ENCODE results near the gene TMEM273. TPM values are rescaled to one million over a fixed set of nuclear protein-coding genes. Genes with fewer than 3 reads are reported as not detected.

TMEM273 gene
- total RNA-seq, 1 donor from 2014 or later = 0.37 TPM

DNA sequence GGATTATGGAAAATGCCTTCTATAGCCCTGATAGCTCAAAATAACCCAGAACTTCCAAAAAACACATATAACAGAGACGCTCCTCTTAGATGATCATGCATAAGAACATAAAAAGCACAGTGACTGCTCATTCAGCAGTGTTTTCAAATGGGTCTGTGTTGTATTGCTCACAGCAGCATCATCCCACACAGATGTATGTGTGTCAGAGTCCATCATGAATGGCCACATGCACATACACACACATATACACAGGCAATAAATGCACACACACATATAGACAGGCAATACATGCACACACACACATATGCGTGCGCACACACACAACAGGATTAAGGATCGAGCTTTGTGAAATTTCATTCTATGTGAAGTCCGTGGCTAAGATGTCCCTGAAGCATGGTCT lies 26.1 kb downstream of the TMEM273 start:
- Mint-ChIP-seq H3K36me3 (ENCODE audit: low read depth) (no peaks in the 10 kb centered on the region), H3K27ac (ENCODE audit: unreplicated experiment) (no peak overlapping the region), H3K4me3 (no peak overlapping the region), H3K9me3 (no peaks in the 10 kb centered on the region), H3K27me3 (ENCODE audit: low read depth) (peaks cover 11% of the 10 kb centered on the region), H3K4me1 (peaks cover 6% of the 10 kb centered on the region)
- TF ChIP-seq, protein P1, sequence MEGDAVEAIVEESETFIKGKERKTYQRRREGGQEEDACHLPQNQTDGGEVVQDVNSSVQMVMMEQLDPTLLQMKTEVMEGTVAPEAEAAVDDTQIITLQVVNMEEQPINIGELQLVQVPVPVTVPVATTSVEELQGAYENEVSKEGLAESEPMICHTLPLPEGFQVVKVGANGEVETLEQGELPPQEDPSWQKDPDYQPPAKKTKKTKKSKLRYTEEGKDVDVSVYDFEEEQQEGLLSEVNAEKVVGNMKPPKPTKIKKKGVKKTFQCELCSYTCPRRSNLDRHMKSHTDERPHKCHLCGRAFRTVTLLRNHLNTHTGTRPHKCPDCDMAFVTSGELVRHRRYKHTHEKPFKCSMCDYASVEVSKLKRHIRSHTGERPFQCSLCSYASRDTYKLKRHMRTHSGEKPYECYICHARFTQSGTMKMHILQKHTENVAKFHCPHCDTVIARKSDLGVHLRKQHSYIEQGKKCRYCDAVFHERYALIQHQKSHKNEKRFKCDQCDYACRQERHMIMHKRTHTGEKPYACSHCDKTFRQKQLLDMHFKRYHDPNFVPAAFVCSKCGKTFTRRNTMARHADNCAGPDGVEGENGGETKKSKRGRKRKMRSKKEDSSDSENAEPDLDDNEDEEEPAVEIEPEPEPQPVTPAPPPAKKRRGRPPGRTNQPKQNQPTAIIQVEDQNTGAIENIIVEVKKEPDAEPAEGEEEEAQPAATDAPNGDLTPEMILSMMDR (conservative IDR thresholded peaks at IDR 0.05) = no peak
- DNase-seq (ENCODE audit: low read depth, low spot score) = no peak

DNA sequence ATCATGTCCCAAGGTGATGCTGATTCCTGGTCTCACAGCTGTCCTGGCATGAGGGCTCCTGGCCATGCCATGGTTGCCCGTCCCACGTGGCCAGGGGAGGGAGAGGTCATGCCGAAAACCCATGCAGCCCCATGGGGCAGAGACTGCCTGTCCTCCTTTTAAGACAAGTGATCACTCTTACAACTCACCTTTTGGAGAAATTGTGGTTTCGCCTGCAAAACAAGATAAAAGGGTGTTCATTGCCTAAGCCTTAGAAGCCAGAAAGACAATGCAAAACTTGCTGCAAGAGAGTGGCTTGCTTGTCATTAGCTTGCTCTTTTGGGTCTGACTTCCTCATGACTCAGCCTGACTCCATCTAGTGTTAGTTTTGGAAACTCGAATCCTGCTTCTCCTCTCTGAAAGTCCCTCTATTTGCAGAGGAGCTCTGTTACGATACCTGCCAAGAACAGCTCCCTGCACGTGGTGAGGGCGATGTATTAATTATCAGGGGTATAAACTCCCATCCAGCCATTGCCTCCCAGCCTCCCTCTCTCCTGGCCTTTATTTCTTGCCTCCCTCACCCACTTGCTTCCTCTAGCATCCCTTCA lies 26.7 kb downstream of the TMEM273 start:
- H3K4me1 Mint-ChIP-seq = peaks cover 6% of the 10 kb centered on the region
- no peak for DNase-seq (ENCODE audit: low read depth, low spot score)
- no peaks in the 10 kb centered on the region for H3K9me3 Mint-ChIP-seq
- TF ChIP-seq, protein P1 (conservative IDR thresholded peaks at IDR 0.05) = peak; percentile 45
- peaks cover 14% of the 10 kb centered on the region for H3K27me3 Mint-ChIP-seq (ENCODE audit: low read depth)
- no peak overlapping the region for H3K27ac Mint-ChIP-seq (ENCODE audit: unreplicated experiment)
- no peaks in the 10 kb centered on the region for H3K36me3 Mint-ChIP-seq (ENCODE audit: low read depth)
- H3K4me3 Mint-ChIP-seq = no peak overlapping the region

DNA sequence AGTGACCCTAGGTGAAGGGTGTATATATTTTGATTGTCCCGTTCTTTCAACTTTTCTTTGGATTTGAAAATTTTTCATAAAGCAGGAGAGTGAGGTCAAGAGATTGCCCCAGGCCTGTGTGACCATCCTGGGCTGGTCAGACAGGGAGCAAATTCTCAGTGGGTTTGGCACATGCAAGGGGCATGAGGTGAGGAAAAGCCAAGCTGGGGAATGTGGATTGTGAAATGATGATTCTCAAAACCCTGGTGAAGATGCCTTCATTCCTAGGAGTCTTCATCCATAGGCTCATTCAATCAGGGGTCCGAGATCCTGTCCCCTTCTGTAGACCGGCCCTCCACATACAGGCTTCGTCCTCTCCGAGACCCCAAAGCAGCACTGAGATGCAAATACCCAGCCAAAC lies 27.4 kb downstream of the TMEM273 start:
- H3K27ac Mint-ChIP-seq (ENCODE audit: unreplicated experiment) = no peak overlapping the region
- peaks cover 6% of the 10 kb centered on the region for H3K4me1 Mint-ChIP-seq
- DNase-seq (ENCODE audit: low read depth, low spot score) = no peak
- TF ChIP-seq, protein P1 (conservative IDR thresholded peaks at IDR 0.05) = no peak
- H3K4me3 Mint-ChIP-seq = no peak overlapping the region
- peaks cover 14% of the 10 kb centered on the region for H3K27me3 Mint-ChIP-seq (ENCODE audit: low read depth)
- H3K9me3 Mint-ChIP-seq = no peaks in the 10 kb centered on the region
- no peaks in the 10 kb centered on the region for H3K36me3 Mint-ChIP-seq (ENCODE audit: low read depth)

DNA sequence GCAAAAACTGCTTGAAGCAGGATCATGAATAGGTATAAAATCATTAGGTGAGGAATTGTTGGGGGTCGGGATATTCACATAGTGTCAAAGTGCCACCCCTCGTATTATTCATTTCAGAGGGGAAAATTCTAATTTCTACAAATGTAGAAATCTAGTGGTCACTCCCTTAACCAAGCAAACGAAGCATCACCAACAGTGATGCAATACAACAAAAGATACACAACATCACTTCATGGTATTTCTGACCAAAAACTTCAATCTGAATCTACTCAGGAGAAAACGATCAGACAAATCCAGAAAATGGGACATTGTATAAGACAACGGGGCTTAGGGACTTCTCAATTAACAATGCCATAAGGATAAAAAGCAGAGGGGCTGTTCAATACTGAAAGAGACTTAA lies 28.1 kb downstream of the TMEM273 start:
- TF ChIP-seq, protein P1 (conservative IDR thresholded peaks at IDR 0.05) = no peak
- Mint-ChIP-seq H3K27me3 (ENCODE audit: low read depth) (peaks cover 14% of the 10 kb centered on the region), H3K4me1 (peaks cover 6% of the 10 kb centered on the region), H3K4me3 (no peak overlapping the region), H3K27ac (ENCODE audit: unreplicated experiment) (no peak overlapping the region), H3K36me3 (ENCODE audit: low read depth) (no peaks in the 10 kb centered on the region), H3K9me3 (no peaks in the 10 kb centered on the region)
- no peak for DNase-seq (ENCODE audit: low read depth, low spot score)

DNA sequence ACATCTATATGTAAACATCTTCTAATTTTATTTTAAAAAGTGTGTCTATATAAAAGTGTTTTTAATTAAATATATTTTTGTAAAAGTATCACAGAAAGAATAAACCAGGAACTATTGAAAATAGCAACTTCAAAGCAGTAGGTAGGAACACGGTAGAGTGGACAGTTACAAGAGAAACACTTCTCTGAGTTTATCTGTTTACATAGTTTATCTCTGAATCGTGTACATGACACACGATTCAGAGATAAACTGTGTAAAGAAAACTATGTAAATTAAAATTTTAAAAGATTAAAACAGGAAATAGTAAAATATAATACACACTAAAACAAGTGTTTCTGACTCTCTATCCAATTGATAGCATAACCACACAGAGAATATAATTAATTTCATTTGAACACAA lies 29.3 kb downstream of the TMEM273 start:
- H3K27me3 Mint-ChIP-seq (ENCODE audit: low read depth) = peaks cover 14% of the 10 kb centered on the region
- no peak overlapping the region for H3K27ac Mint-ChIP-seq (ENCODE audit: unreplicated experiment)
- no peak for DNase-seq (ENCODE audit: low read depth, low spot score)
- H3K9me3 Mint-ChIP-seq = no peaks in the 10 kb centered on the region
- TF ChIP-seq, protein P1 (conservative IDR thresholded peaks at IDR 0.05) = no peak
- H3K4me3 Mint-ChIP-seq = no peak overlapping the region
- no peaks in the 10 kb centered on the region for H3K4me1 Mint-ChIP-seq
- H3K36me3 Mint-ChIP-seq (ENCODE audit: low read depth) = no peaks in the 10 kb centered on the region

Data from neural crest cell (in vitro differentiated cells).